ENCODE data around the gene MAP1A. TPM values are rescaled to one million over a fixed set of nuclear protein-coding genes. Genes with fewer than 3 reads are reported as not detected.

MAP1A gene
- total and polyA plus RNA-seq, 2 donors (not counting 1 experiment from before 2014, with no cell fraction given), result 0.03 to 0.07 TPM

- ChIA-PET POLR2A (no interaction called here), CTCF (interaction anchor here (2.1 kb wide), 1 partner anchor 10 kb away, joined by 9 read pairs; no protein-coding TSS in a partner anchor)
- no peak overlapping the region for H3K27ac Mint-ChIP-seq
- H3K4me1 Mint-ChIP-seq, result peaks cover 2% of the 10 kb centered on the region
- peaks cover 0 to 4% (median 1%) of the 10 kb centered on the region in 4 experiments for H3K27me3 ChIP-seq (replicated peaks in 1 of 4; ENCODE audit: control extremely low read depth in 1 of 4, control insufficient read depth in 3 of 4, insufficient read depth in 4 of 4, low read length in 3 of 4)
- H3K4me2 ChIP-seq (replicated peaks; ENCODE audit: low read depth, low read length, poor library complexity, severe bottlenecking), result no peak overlapping the region
- WGBS (ENCODE audit: insufficient coverage), result 86% methylated on average over 4 of the region's 4 CpGs
- no peaks in the 10 kb centered on the region for H4K20me1 ChIP-seq (ENCODE audit: control insufficient read depth, insufficient read depth, low read length, poor library complexity, severe bottlenecking)
- no peaks in the 10 kb centered on the region for H3K79me2 ChIP-seq (ENCODE audit: control insufficient read depth, insufficient read depth, low read length)
- peaks cover 11% of the 10 kb centered on the region for H3K27me3 Mint-ChIP-seq
- intact Hi-C loops (cut with micrococcal nuclease), result no loop called here
- H3K9ac ChIP-seq (ENCODE audit: low read length), result no peak overlapping the region
- H2AFZ ChIP-seq (ENCODE audit: insufficient read depth, low read depth, low read length, poor library complexity, severe bottlenecking), result no peak overlapping the region
- no peaks in the 10 kb centered on the region for H3K9me3 ChIP-seq (ENCODE audit: control extremely low read depth in 1 of 3, control insufficient read depth in 2 of 3, insufficient read depth in 1 of 3, low read length in 2 of 3)
- no peaks in the 10 kb centered on the region for H3K4me1 ChIP-seq (ENCODE audit: control insufficient read depth in 2 of 2, insufficient read depth in 2 of 2, low read length in 2 of 2)
- no peak overlapping the region for H3K4me3 ChIP-seq (ENCODE audit: control extremely low read depth in 1 of 5, extremely low read depth in 1 of 5, insufficient read depth in 1 of 5, low read depth in 2 of 5, low read length in 4 of 5)
- H3K9me3 Mint-ChIP-seq (ENCODE audit: insufficient read depth), result no peaks in the 10 kb centered on the region
- no peak for DNase-seq
- no peaks in the 10 kb centered on the region for H3K36me3 ChIP-seq (replicated peaks in 1 of 2; ENCODE audit: control extremely low read depth in 1 of 2, control insufficient read depth in 1 of 2, extremely low read depth in 1 of 2, insufficient read depth in 2 of 2, low read length in 1 of 2)
- H3K4me3 Mint-ChIP-seq, result no peak overlapping the region
- ATAC-seq (ENCODE audit: low read depth), result no peak
- H3K27ac ChIP-seq (ENCODE audit: low read length in 2 of 2), result no peak overlapping the region
- no peak for TF ChIP-seq EZH2 (IDR thresholded peaks at IDR 0.05; ENCODE audit: borderline replicate concordance, insufficient read depth, low read depth, low read length, poor library complexity, severe bottlenecking)
These were observed 6.9 kb downstream of the MAP1A start for GRCh38 chr15:43524254-43524845.

DNA sequence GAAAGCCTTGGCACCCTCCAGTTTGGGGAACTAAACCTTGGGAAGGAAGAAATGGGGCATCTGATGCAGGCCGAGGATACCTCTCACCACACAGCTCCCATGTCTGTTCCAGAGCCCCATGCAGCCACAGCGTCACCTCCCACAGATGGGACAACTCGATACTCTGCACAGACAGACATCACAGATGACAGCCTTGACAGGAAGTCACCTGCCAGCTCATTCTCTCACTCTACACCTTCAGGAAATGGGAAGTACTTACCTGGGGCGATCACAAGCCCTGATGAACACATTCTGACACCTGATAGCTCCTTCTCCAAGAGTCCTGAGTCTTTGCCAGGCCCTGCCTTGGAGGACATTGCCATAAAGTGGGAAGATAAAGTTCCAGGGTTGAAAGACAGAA, 7.7 kb downstream of the MAP1A start:
- Mint-ChIP-seq H3K4me3 (no peak overlapping the region), H3K27me3 (peaks cover 6% of the 10 kb centered on the region), H3K9me3 (ENCODE audit: insufficient read depth) (no peaks in the 10 kb centered on the region), H3K27ac (no peak overlapping the region), H3K4me1 (no peaks in the 10 kb centered on the region)
- Histone ChIP-seq H3K27me3 (replicated peaks in 1 of 4; ENCODE audit: control extremely low read depth in 1 of 4, control insufficient read depth in 3 of 4, insufficient read depth in 4 of 4, low read length in 3 of 4) (no peaks in the 10 kb centered on the region), H3K27ac (ENCODE audit: low read length in 2 of 2) (no peak overlapping the region), H2AFZ (ENCODE audit: insufficient read depth, low read depth, low read length, poor library complexity, severe bottlenecking) (no peak overlapping the region), H3K4me1 (ENCODE audit: control insufficient read depth in 2 of 2, insufficient read depth in 2 of 2, low read length in 2 of 2) (no peaks in the 10 kb centered on the region), H3K4me3 (ENCODE audit: control extremely low read depth in 1 of 5, extremely low read depth in 1 of 5, insufficient read depth in 1 of 5, low read depth in 2 of 5, low read length in 4 of 5) (no peak overlapping the region), H3K4me2 (replicated peaks; ENCODE audit: low read depth, low read length, poor library complexity, severe bottlenecking) (no peak overlapping the region), H3K79me2 (ENCODE audit: control insufficient read depth, insufficient read depth, low read length) (no peaks in the 10 kb centered on the region), H3K36me3 (replicated peaks in 1 of 2; ENCODE audit: control extremely low read depth in 1 of 2, control insufficient read depth in 1 of 2, extremely low read depth in 1 of 2, insufficient read depth in 2 of 2, low read length in 1 of 2) (no peaks in the 10 kb centered on the region), H3K9me3 (ENCODE audit: control extremely low read depth in 1 of 3, control insufficient read depth in 2 of 3, insufficient read depth in 1 of 3, low read length in 2 of 3) (no peaks in the 10 kb centered on the region), H4K20me1 (ENCODE audit: control insufficient read depth, insufficient read depth, low read length, poor library complexity, severe bottlenecking) (no peaks in the 10 kb centered on the region), H3K9ac (ENCODE audit: low read length) (no peak overlapping the region)
- ATAC-seq (ENCODE audit: low read depth), result no peak
- no peak for DNase-seq
- intact Hi-C loops (cut with micrococcal nuclease), result no loop called here
- 67% methylated on average over 3 of the region's 4 CpGs for WGBS (ENCODE audit: insufficient coverage)
- TF ChIP-seq EZH2 (IDR thresholded peaks at IDR 0.05; ENCODE audit: borderline replicate concordance, insufficient read depth, low read depth, low read length, poor library complexity, severe bottlenecking), result no peak
- TF ChIP-seq, protein P1, sequence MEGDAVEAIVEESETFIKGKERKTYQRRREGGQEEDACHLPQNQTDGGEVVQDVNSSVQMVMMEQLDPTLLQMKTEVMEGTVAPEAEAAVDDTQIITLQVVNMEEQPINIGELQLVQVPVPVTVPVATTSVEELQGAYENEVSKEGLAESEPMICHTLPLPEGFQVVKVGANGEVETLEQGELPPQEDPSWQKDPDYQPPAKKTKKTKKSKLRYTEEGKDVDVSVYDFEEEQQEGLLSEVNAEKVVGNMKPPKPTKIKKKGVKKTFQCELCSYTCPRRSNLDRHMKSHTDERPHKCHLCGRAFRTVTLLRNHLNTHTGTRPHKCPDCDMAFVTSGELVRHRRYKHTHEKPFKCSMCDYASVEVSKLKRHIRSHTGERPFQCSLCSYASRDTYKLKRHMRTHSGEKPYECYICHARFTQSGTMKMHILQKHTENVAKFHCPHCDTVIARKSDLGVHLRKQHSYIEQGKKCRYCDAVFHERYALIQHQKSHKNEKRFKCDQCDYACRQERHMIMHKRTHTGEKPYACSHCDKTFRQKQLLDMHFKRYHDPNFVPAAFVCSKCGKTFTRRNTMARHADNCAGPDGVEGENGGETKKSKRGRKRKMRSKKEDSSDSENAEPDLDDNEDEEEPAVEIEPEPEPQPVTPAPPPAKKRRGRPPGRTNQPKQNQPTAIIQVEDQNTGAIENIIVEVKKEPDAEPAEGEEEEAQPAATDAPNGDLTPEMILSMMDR (IDR thresholded peaks at IDR 0.05), result no peak
- CTCF ChIA-PET, result no interaction called here
- POLR2A ChIA-PET, result no interaction called here

Data from B cell (primary cell).